GM15510 (cell line): ENCODE data around the gene SFSWAP.

ENCODE experiments used
- POLR2A ChIP-seq: IDR thresholded peaks from 3 replicates; pipeline ENCODE4 v1.6.1; 2011; ENCODE audit warnings: borderline replicate concordance; ENCODE audit not compliant: insufficient read length; ENCODE audit errors: extremely low read depth

Gene SFSWAP

GRCh38 chr12:131842169-131842568 lies 131.3 kb downstream of the SFSWAP start:
- no peak for TF ChIP-seq POLR2A

DNA sequence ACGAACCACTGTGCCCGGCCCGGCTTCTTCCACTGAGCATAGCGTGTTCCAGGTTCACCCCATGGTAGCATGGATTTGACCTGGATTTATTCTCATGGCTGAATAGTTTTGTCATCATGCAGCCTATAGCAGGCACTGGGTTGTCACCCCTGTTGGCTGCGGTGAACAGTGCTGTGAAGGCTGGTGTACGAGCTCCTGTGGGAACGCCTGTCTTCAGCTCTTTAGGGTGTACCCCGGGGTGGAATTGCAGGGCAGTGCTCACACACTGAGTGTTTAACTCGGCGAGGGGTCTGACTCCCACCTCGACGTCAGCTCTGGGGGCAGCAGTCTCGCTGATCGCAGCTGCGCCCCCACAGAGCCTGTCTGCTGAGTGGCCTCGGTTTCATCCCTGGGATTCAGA lies 132.6 kb downstream of the SFSWAP start:
- TF ChIP-seq POLR2A = no peak

DNA sequence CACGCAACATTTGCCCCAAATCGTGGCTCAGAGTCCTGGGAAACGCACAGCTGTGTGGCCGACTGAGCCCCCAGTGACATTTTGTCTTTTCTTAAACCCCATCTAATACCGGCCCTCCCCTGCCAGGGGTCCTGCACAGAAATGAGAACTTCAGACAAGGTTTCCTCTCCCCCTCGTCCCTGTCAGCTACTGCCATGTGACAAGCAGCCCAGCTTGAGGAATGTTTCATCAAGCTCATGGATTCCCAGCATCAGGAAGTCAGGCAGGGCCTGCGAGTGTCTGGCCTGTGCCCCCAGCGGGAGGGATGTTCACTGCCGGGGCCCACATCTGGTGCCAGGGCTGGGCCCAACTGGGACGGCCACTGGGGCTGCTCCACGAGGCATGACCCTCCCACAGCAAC lies 133.2 kb downstream of the SFSWAP start:
- no peak for TF ChIP-seq POLR2A

DNA sequence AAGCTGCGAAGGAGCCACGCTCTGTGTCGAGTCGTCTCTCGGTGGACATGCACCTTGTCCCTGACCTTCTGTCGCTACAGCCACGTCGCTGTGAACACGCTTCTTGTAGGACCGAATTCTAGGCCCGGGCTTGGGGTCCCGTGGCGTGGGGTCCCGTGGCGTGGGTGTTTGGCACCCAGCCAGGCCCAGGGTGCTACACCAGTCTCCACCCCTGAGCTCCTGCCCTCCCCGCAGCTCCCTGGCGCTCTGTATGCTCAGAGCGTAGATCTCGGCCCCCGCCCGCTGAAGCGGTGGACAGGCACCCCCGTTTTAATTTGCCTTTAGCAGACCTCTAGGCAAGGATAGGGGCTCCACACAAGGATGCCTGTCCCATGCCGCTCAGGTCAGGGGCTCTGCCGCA lies 133.8 kb downstream of the SFSWAP start:
- TF ChIP-seq POLR2A = no peak

- TF ChIP-seq POLR2A = no peak
Measured at GRCh38 chr12:131845121-131845520, 134.2 kb downstream of the SFSWAP start.

DNA sequence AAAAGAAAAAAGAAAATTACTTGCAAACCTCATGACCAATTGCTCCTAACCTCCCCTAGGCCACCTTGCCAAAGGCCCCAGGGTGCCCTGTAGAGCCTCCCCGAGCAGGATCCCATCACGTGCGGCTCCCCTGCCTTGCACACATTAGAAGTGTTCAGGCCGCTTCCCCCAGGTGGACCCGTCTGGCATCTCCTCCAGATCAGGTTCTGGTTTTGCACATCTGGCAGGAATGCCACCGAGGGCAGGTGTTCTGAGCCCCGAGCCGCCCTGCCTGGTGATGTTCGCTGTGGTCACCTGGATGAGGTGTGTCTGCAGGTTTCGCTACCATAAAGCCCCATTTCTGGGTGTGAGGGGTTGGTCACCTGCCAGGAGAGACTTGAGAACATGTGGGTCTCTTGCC lies 136.6 kb downstream of the SFSWAP start:
- no peak for TF ChIP-seq POLR2A

GRCh38 chr12:131848753-131849152 lies 137.9 kb downstream of the SFSWAP start:
- TF ChIP-seq POLR2A = no peak
